Chondrocyte (in vitro differentiated cells): ENCODE data around the gene BMP6. TPM values are rescaled to one million over a fixed set of nuclear protein-coding genes. Genes with fewer than 3 reads are reported as not detected.

Experiments used
- DNase-seq: peaks from one replicate; pipeline ENCODE4 v3.0.0; 2021; ENCODE audit warnings: mixed read lengths, low spot score
- H3K27ac Mint-ChIP-seq: one replicate; pipeline ENCODE4 v1.8.0; 2021; ENCODE audit warnings: mild to moderate bottlenecking, moderate library complexity, mixed read lengths; ENCODE audit not compliant: unreplicated experiment
- H3K27me3 Mint-ChIP-seq: 2 replicates; pipeline ENCODE4 v1.8.0; 2021; ENCODE audit warnings: low read depth, mixed read lengths
- H3K36me3 Mint-ChIP-seq: 2 replicates; pipeline ENCODE4 v1.8.0; 2021; ENCODE audit warnings: low read depth, mixed read lengths
- H3K4me1 Mint-ChIP-seq: 2 replicates; pipeline ENCODE4 v1.8.0; 2021; ENCODE audit warnings: low read depth, mild to moderate bottlenecking, mixed read lengths
- H3K4me3 Mint-ChIP-seq: one replicate; pipeline ENCODE4 v1.8.0; 2021; ENCODE audit warnings: mild to moderate bottlenecking, moderate library complexity, mixed read lengths; ENCODE audit not compliant: unreplicated experiment
- H3K9me3 Mint-ChIP-seq: 2 replicates; pipeline ENCODE4 v1.8.0; 2021; ENCODE audit warnings: low read depth, mixed read lengths
- CTCF ChIP-seq: fragments of 200-600 bp; sonication (generic); IDR thresholded peaks from 2 replicates; pipeline ENCODE4 v1.5.0; 2021; ENCODE audit warnings: antibody characterized with exemption, mild to moderate bottlenecking, moderate library complexity
- total RNA-seq: library from RNA; stranded (reverse); gene quantifications from 3 replicates; pipeline ENCODE4 v1.2.1, GENCODE V29; 2021

The BMP6 gene
- total RNA-seq, 1 donor from 2014 or later = 0.50 TPM

GRCh38 chr6:7684843-7685242, 41.1 kb upstream of the BMP6 start:
- Mint-ChIP-seq H3K4me3 (no peak overlapping the region), H3K27ac (no peak overlapping the region), H3K4me1 (peaks cover 6% of the 10 kb centered on the region), H3K36me3 (no peaks in the 10 kb centered on the region), H3K27me3 (peaks cover 3% of the 10 kb centered on the region), H3K9me3 (no peaks in the 10 kb centered on the region)
- TF ChIP-seq CTCF = no peak
- DNase-seq = no peak

- TF ChIP-seq CTCF = no peak
These were observed 40.6 kb upstream of the BMP6 start for GRCh38 chr6:7685276-7685675.

GRCh38 chr6:7687145-7688111, 38.5 kb upstream of the BMP6 start:
- Mint-ChIP-seq H3K4me3 (no peak overlapping the region), H3K36me3 (no peaks in the 10 kb centered on the region), H3K4me1 (peaks cover 18% of the 10 kb centered on the region), H3K27me3 (peaks cover under 1% of the 10 kb centered on the region), H3K9me3 (no peaks in the 10 kb centered on the region), H3K27ac (no peak overlapping the region)
- no peak for TF ChIP-seq CTCF
- no peak for DNase-seq

More at GRCh38 chr6:7685276-7685675, 40.6 kb upstream of the BMP6 start:
- H3K4me3 Mint-ChIP-seq = no peak overlapping the region
- H3K27ac Mint-ChIP-seq = no peak overlapping the region
- peaks cover 3% of the 10 kb centered on the region for H3K27me3 Mint-ChIP-seq
- H3K36me3 Mint-ChIP-seq = no peaks in the 10 kb centered on the region
- H3K9me3 Mint-ChIP-seq = no peaks in the 10 kb centered on the region
- no peak for DNase-seq
- peaks cover 6% of the 10 kb centered on the region for H3K4me1 Mint-ChIP-seq

- Mint-ChIP-seq H3K4me1 (peaks cover 14% of the 10 kb centered on the region), H3K27ac (no peak overlapping the region), H3K27me3 (no peaks in the 10 kb centered on the region), H3K9me3 (no peaks in the 10 kb centered on the region), H3K36me3 (no peaks in the 10 kb centered on the region), H3K4me3 (no peak overlapping the region)
- DNase-seq = no peak
- no peak for TF ChIP-seq CTCF
These were observed 34.9 kb upstream of the BMP6 start for GRCh38 chr6:7691021-7691420.

GRCh38 chr6:7691675-7692452, 34.0 kb upstream of the BMP6 start:
- Mint-ChIP-seq H3K27ac (peak overlapping the region; percentile 92), H3K9me3 (no peaks in the 10 kb centered on the region), H3K36me3 (no peaks in the 10 kb centered on the region), H3K4me3 (peak overlapping the region; percentile 68), H3K4me1 (peaks cover 14% of the 10 kb centered on the region), H3K27me3 (no peaks in the 10 kb centered on the region)
- no peak for TF ChIP-seq CTCF
- no peak for DNase-seq
